Stimulated activated CD8-positive, alpha-beta memory T cell treated with anti-CD3 and anti-CD28 coated beads, Interleukin-2, amount 100 ng/mL, for 48 hours (primary cell): ENCODE data around the gene SLX4.

Experiments used
- DNase-seq, 2 donors: peaks; one replicate each; pipeline ENCODE4 v3.0.0-alpha.2; 2020; ENCODE audit warnings: low read depth in 2 of 2

The SLX4 gene

GRCh38 chr16:3549906-3550305 lies 61.5 kb downstream of the SLX4 start:
- no peak for DNase-seq

GRCh38 chr16:3548859-3549258 lies 62.5 kb downstream of the SLX4 start:
- DNase-seq: no peak

GRCh38 chr16:3548445-3548844 lies 63.0 kb downstream of the SLX4 start:
- no peak for DNase-seq

- DNase-seq: no peak
These were observed 64.3 kb downstream of the SLX4 start for GRCh38 chr16:3546986-3547682.

GRCh38 chr16:3542601-3543373 lies 68.6 kb downstream of the SLX4 start:
- no peak for DNase-seq

- DNase-seq: no peak
These were observed 69.8 kb downstream of the SLX4 start for GRCh38 chr16:3541527-3542155.

GRCh38 chr16:3538222-3538621 lies 73.2 kb downstream of the SLX4 start:
- no peak for DNase-seq

GRCh38 chr16:3536851-3537250 lies 74.6 kb downstream of the SLX4 start:
- DNase-seq: no peak

- DNase-seq: no peak
These were observed 75.1 kb downstream of the SLX4 start for GRCh38 chr16:3536271-3536731.

- DNase-seq: no peak
These were observed 77.3 kb downstream of the SLX4 start for GRCh38 chr16:3534126-3534525.

- no peak for DNase-seq
These were observed 78.7 kb downstream of the SLX4 start for GRCh38 chr16:3532741-3533140.
